Neural cell (in vitro differentiated cells): Measurements from ENCODE around the gene STEAP1.

Source experiments
- EP300 ChIP-seq: fragments of 450-650 bp; conservative IDR thresholded peaks from 2 replicates; pipeline ENCODE4 v1.6.1; 2014; ENCODE audit warnings: antibody characterized with exemption, mild to moderate bottlenecking, moderate library complexity; ENCODE audit not compliant: poor library complexity, severe bottlenecking
- TF ChIP-seq, protein P1 (sequence below): fragments of 450-650 bp; IDR thresholded peaks from 2 replicates; pipeline ENCODE4 v1.5.1; 2014; ENCODE audit warnings: antibody characterized with exemption, mild to moderate bottlenecking, moderate library complexity; ENCODE audit not compliant: poor library complexity, severe bottlenecking

DNA sequence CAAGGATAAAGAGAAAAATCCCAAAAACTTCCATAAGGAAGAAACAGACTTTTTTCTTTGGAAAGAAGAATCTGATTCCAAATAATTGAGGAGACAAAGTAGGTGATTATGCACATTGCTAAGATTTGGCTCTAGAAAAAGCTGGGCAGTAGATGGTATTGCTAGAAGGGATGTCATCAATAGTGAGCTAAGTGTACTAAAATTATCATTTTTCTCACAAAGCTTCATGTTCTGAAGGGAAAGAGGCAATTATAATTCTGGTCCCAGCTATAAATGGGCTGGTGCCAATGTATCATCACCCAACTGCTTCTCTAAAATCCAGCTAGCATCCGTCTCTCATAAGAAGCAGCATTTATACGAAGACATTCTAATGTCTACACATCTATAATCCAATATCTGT is 23.9 kb downstream of the STEAP1 start:
- TF ChIP-seq EP300: no peak
- TF ChIP-seq, protein P1, sequence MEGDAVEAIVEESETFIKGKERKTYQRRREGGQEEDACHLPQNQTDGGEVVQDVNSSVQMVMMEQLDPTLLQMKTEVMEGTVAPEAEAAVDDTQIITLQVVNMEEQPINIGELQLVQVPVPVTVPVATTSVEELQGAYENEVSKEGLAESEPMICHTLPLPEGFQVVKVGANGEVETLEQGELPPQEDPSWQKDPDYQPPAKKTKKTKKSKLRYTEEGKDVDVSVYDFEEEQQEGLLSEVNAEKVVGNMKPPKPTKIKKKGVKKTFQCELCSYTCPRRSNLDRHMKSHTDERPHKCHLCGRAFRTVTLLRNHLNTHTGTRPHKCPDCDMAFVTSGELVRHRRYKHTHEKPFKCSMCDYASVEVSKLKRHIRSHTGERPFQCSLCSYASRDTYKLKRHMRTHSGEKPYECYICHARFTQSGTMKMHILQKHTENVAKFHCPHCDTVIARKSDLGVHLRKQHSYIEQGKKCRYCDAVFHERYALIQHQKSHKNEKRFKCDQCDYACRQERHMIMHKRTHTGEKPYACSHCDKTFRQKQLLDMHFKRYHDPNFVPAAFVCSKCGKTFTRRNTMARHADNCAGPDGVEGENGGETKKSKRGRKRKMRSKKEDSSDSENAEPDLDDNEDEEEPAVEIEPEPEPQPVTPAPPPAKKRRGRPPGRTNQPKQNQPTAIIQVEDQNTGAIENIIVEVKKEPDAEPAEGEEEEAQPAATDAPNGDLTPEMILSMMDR: no peak
